ENCODE results near the gene ADIPOR2.
"Not testable (repeated sequence)": the region's sequence is repeated elsewhere in the genome, so short reads cannot be mapped to it uniquely, and the experiment has no call there.

The ADIPOR2 gene

DNA sequence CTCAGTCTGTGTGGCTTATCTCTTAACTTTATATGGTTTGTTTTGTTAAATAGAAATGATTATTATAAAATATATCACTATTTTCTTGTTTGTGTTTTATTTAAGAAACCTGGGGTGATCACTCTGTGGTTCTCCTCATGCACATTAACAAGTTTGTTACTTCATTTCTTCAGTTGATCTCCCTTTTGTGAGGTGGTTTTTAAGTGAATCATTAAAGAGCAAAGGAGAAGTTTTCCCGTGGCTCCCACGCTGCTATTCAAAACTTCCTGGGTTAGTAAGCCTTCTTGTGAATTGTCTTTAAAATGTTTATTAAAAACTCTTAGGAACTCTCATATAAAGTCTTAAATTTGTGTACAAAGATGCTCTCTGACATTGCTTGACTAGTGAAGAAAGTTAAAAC lies 11.8 kb downstream of the ADIPOR2 start:
- in situ Hi-C loops (cut with MboI; ENCODE audit: low sequenced_read_pairs) = no loop called here

DNA sequence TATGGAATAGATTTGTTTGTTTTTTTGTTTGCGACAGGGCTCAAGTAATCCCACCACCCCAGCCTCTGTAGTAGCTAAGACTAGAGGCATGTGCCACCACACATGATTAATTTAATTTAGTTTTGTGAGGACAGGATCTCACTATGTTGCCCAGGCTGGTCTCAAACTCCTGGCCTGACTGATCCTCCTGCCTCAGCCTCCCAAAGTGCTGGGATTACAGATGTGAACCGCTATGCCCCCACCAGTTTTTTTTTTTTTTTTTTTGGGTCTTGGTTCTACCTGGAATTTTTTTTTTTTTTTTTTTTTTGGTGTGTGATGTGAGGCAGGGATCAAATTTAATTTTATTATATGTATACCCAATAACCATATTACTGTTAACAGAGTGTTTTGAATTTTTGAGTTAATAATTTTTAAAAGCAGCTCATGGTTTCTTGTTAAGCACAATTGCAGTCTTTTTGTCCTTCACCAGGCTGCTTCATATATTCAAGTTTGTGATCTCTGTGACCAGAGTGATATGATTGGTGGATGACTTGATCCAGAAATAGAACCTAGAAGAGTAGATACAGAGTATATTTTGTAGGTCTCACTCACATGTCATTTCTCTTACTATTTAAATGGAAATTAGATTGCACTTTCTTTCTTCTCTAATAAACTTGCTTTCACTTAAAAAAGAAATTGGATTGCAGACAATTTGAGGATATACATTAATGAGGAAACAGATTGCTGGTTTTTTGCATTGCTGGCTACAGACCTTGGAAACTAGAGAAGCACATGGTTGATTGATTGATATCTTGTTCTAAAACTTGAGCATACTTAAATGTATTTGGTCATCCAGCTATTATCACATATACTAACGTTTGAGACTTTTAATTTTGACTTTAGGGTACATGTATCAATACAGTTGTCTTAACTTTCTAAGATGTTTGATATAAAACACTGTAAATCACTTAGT lies 13.2 kb downstream of the ADIPOR2 start:
- in situ Hi-C loops (cut with MboI; ENCODE audit: low sequenced_read_pairs) = no loop called here

DNA sequence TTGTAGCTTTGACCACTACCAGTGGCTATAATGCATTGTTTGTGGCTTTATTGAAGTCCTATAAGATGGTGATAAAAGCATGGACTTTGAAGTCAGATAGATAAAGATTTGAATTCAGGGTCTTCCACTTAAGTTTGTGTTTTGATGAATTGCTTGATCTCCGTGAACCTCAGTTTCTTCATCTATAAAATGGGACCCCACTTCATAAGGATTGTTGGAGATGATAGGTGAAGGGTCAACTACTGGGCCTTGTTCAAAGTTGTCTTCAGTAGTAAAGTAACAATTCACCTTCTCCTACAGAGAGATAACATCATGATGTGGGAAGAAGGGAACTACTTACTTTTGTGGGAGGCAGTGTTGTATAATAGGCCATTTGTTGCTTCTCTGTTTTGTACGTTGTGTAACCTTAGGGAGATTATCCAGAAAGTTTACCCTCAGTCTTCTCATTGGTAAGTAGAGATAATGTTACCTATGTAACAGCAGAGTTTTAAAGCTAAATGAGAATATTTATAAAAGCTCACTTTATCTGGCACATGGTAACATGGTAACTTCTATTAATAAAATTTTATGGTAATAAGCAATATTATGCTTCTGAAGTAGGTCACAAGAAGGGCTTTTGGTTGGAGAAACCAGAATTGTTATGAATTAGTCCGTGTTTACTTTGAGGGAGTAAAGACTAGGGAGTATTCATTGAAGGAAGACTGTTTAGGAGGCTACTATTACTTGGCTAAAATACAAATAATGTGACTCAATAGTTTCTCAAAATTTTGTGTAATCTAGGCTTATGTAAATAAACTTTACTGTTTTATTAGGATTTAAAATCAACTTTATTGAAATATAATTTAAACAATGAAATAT lies 15.1 kb downstream of the ADIPOR2 start:
- in situ Hi-C loops (cut with MboI; ENCODE audit: low sequenced_read_pairs) = no loop called here

DNA sequence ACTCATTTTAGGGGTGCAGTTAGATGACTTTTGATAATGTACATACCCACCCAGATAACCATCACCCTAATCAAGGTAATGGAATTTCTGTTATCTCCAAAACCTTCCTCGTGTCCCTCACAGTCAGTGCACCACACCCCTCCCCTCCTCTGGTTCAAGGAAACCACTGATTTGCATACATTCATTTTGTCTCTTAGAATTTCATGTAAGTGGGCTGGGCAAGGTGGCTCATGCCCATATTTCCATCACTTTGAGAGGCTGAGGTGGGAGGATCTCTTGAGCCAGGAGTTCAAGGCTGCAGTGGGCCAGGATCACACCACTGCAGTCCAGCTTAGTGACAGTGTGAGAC lies 15.7 kb downstream of the ADIPOR2 start:
- in situ Hi-C loops (cut with MboI; ENCODE audit: low sequenced_read_pairs) = no loop called here

DNA sequence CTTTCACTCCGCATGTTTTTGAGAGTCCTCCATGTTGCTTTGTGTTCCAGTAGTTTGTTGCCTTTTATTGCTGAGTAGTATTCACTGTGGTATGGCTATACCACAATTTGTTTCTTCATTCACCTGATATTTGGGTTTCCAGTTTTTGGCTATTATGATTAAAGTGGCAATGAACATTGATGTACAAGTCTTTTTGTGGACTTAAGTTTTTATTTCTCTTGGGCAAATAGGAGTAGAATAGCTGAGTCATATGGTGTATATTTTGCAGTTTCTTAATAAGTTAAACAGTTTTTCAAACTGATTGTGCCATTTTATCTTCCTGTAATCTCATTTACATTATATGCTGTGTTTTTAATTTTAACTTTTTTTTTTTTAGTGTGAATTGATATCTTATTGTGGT lies 16.2 kb downstream of the ADIPOR2 start:
- in situ Hi-C loops (cut with MboI; ENCODE audit: low sequenced_read_pairs) = no loop called here

DNA sequence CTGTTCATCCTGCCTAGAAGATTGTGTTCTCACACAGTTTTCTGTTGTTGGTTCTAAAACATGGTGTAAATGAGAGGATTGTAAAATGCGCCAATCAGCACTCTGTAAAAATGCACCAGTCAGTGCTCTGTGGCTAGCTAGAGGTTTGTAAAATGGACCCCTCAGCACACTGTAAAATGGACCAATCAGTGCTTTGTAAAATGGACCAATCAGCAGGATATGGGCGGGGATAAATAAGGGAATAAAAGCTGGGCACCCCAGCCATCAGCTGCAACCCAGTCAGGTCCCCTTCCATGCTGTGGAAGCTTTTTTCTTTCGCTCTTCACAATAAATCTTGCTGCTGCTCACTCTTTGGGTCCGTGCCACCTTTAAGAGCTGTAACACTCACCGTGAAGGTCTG lies 19.1 kb downstream of the ADIPOR2 start:
- in situ Hi-C loops (cut with MboI; ENCODE audit: low sequenced_read_pairs) = not testable (repeated sequence)

DNA sequence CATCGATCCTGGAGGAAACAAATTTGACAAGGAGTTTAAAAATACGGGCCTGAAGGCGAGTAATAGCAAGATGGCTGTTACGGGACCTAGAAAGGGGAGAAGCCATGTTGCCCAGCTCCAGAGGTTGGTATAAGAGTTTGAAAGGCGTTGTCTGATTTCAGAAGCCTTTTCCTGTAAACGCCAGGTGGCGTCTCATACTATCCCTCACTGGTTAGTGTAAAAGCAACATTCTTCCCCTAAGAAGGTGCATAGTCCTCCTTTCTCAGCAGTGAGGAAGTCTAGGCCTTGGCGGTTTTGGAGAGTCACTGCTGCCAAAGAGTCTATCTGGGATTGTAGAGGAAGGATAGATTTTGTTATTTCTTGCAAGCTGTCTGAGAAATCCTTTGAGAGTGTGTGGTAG lies 20.0 kb downstream of the ADIPOR2 start:
- in situ Hi-C loops (cut with MboI; ENCODE audit: low sequenced_read_pairs) = not testable (repeated sequence)

DNA sequence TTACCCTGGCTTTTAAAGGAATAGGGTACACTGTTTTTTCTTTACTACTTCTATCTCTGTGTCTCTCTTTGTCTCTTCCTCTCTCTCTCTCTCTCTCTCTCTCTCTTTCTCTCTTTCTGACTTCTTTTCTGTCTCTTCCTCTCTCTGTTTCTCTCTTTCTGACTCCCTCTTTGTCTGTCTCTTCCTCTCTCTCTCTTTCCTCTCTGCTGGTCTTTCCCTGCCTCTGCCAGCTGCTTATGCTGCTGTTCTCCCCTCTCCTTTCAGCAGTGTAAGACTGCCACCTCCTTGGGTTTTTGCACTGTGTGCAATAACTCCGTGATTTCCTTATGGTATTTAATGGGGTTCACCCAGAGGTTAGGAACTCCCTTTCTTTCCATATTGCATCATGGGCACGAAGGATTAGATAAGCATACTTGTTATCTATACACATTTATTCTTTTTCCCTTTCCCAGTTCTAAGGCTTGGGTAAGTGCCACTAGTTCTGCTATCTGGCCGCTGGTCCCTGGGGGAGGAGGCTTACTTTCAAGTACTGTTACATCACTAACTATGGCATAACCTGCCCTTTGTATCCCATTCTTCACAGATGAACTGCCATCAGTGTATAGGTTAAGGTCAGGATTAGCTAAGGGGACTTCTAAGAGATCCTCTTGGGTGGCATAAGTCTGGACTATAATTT lies 20.8 kb downstream of the ADIPOR2 start:
- in situ Hi-C loops (cut with MboI; ENCODE audit: low sequenced_read_pairs) = not testable (repeated sequence)

DNA sequence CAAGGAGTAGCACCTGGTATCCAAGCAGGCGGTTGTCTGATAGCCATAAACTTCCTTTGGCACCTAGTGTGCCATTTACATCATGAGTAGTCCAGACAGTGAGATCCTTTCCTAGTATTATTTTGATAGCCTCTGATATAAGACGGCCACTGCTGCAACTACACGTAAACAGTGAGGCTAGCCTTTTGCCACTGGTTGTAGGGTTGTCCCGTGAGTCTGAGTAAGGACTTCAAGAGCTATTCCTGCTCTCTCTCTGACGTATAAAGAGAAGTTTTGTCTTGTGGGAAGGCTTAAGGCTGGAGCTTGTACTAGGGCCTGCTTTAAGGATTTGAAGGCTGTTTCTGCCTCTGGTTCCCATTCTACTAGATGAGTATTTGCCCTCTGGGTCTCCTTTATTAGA lies 21.4 kb downstream of the ADIPOR2 start:
- in situ Hi-C loops (cut with MboI; ENCODE audit: low sequenced_read_pairs) = not testable (repeated sequence)

DNA sequence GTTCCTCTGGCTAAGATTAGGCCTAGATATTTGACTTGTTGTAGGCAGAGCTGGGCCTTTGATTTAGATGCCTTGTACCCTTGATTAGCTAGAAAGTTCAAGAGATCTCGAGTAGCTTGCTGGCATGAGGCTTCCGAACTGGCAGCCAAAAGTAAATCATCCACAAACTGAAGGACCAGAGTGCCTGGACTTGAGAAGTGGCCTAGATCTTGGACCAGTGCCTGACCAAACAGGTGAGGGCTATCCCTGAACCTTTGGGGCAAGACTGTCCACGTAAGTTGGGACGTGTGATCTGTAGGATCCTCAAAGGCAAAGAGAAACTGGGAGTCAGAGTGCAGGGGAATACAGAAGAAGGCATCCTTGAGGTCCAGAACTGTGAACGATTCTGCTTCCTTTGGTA lies 22.0 kb downstream of the ADIPOR2 start:
- in situ Hi-C loops (cut with MboI; ENCODE audit: low sequenced_read_pairs) = not testable (repeated sequence)

DNA sequence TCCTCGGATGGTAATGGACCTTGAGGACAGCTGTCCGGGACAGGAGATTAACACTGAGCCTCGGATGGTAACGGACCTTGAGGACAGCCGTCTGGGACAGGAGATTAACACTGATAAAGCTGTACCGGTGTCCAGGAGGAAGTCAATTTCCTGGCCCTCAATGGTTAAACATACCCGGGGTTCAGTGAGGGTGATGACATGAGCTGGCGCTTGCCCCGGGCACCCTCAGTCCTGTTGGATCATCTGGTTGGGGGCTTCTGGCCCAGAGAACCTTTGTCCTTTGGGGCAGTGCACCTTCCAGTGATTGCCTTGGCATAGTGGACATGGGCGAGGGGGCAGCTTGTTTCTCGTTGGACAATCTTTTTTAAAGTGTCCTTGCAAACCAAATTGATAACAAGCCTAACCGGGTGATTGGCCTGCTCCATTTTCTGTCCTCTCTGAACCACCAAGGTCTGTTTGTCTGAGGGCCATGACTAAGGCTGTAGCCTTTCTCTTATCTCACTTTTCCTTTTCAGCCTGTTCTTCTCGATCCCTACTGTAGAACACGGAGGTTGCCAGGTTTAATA lies 23.0 kb downstream of the ADIPOR2 start:
- in situ Hi-C loops (cut with MboI; ENCODE audit: low sequenced_read_pairs) = not testable (repeated sequence)

DNA sequence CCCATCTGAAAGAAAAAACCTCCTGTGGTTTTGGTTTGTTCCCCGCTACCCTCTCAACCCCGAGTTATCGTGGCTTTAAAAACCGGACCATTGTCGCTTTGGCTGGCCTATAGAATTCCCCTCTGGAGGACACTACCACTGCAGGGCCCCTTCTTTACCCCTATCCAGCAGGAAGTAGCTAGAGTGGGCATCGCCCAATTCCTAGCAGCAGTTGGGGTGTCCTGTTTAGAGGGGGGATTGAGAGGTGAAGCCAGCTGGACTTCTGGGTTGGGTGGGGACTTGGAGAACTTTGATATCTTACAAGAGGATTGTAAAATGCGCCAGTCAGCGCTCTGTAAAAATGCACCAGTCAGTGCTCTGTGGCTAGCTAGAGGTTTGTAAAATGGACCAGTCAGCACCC lies 24.6 kb downstream of the ADIPOR2 start:
- in situ Hi-C loops (cut with MboI; ENCODE audit: low sequenced_read_pairs) = not testable (repeated sequence)

DNA sequence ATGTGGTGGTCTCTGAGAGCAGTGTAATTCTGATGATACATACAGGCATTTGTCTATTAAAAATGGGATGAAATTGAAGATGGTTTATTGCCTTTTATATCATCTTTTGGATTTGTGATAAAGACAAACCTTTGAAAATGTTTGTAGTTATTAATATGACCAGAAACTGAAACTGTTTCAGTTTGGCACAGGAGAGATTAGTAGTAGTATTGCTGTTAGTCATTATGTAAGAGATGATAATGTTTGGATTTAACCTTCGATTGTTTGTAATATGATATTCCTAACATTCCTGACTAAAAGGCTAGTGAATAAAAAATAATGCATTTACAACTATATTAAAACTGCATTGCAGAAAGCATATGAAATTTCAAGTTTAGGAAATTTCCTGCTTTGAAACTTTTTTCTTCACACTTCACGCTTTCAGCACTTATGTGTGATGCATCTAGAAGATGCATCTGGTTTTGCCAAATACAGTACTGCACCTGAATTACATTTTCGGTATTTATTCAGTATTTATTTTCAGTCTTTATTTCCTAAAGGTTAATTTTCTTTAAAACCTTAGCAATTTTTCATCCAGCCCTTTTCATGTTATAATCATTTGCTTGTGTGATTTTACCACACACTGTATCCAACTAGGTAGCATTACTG lies 25.5 kb downstream of the ADIPOR2 start:
- in situ Hi-C loops (cut with MboI; ENCODE audit: low sequenced_read_pairs) = no loop called here

DNA sequence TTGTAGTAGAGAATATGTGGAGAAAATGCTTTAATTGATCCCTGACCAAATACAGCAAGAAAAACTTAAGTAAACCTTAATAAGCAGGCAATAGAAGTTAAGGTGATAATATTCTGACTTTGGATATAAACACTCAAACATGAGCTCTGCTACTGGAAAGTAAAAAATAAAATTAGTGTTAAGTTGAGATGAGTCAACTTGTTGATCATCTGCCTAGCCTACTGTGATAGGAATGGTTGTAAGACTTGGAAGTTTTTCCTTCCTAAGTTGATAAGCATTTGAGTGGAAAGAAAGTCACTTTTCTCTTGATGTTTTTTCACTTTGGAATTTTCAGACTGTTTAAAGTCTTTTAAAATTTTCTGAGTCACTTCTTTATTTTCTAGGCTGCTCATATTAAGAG lies 26.0 kb downstream of the ADIPOR2 start:
- in situ Hi-C loops (cut with MboI; ENCODE audit: low sequenced_read_pairs) = no loop called here

DNA sequence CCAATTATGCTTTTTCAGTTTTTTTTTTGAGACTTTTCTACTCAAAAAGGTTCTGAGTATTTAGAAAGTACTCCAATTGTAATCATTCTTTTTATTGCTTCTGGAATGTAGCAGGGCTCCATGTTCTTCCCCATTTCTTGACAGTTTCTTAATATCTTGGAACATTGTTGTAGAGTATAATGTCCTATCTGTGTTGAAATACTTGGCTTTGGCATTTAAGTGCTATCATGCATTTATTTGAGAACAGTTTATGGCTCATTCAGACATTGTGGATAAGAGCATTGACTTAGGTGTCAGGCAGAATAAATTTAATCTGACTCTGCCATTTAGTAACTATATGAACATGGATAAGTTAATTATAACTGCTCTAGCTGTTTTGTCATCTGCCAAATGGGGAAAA lies 28.3 kb downstream of the ADIPOR2 start:
- in situ Hi-C loops (cut with MboI; ENCODE audit: low sequenced_read_pairs) = no loop called here

DNA sequence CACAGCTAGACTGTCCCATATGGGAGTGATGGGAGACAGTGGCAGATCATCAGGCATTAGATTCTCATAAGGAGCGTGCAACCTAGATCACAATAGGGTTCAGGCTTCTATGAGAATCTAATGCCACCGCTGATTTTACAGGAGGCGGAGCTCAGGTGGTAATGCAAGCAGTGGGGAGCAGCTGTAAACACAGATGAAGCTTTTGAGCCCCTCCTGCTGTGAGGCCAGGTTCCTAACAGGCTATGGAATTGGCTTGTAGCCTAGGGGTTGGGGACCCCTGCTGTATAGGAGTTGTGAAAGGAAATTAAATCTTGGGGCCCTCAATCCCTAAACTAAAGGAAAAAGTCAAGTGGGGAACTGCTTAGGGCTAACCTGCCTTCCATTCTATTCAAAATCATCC lies 29.6 kb downstream of the ADIPOR2 start:
- in situ Hi-C loops (cut with MboI; ENCODE audit: low sequenced_read_pairs) = no loop called here

DNA sequence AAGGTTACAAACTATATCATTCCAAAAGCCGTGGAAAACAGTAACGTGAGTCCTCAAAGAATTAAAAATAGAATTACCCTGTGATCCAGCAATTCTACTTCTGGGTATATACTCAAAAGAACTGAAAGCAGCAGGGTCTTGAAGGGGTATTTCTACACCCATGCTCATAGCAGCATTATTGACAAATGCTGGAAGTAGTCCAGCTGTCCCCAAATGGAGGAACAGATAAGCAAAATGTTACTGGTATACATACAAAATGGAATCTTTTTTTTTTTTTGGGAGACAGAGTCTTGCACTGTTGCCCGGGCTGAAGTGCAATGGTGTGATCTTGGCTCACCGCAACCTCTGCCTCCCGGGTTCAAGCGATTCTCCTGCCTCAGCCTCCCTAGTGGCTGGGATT lies 32.9 kb downstream of the ADIPOR2 start:
- in situ Hi-C loops (cut with MboI; ENCODE audit: low sequenced_read_pairs) = no loop called here

DNA sequence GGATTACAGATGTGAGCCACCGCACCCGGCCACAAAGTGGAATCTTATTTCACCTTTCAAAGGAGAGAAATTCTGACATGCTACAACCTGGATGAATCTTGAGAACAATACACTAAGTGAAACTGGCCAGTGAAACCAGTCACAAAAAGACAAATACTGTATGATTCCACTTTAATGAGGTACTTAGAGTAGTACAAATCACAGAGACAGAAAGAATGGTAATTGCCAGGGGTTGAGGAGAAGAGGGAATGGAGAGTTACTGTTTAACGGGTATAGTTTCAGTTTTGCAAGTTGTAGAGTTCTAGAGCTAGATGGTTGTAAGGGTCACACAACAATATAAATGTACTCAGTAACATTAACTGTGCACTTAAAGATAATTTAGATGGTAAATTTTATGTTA lies 33.4 kb downstream of the ADIPOR2 start:
- in situ Hi-C loops (cut with MboI; ENCODE audit: low sequenced_read_pairs) = no loop called here

DNA sequence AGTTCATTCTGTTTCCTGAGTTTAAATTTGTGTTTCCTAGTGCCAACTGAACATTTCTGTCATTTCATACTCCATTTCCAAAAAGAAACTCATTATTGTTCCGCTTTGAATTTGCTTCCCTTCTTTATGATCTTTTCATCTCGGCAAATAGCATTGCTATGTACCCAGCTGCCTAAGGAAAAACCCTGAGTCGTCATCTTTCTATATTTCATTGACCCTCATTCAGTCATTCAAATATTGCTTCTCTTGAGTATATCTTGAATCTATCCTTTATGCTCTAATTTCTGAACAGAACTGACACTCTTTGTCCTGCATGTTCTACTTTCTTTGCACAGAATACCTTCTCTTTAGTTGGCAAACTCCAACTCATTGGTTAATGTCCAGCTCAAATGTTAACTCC lies 35.9 kb downstream of the ADIPOR2 start:
- in situ Hi-C loops (cut with MboI; ENCODE audit: low sequenced_read_pairs) = no loop called here

DNA sequence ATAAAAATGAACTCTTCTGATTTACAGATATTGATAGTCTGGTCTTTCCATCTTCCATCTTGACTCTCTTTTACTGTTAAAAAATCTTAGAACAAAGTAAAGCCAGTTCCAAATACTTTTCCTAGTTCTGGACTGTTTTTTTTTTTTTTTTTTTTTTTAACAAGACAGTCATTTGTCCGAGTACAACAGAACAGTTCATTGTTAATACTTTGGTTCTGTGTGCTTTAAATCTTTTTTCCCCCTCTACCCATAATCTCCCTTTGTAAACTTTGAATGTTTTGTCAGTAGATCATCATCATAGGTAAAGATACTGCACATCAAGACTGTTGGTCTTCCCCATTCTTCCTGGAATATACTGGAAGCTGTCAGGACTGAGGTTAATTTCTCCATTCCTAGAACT lies 38.0 kb downstream of the ADIPOR2 start:
- in situ Hi-C loops (cut with MboI; ENCODE audit: low sequenced_read_pairs) = no loop called here
